Osteocyte (in vitro differentiated cells): ENCODE data around the gene SYT7. TPM values are rescaled to one million over a fixed set of nuclear protein-coding genes. Genes with fewer than 3 reads are reported as not detected.
A peak's percentile ranks its signal among the peaks of the same experiment; 100 is the strongest.

ENCODE experiments used
- DNase-seq: peaks from one replicate; pipeline ENCODE4 v3.0.0; 2021; ENCODE audit warnings: mixed read lengths; ENCODE audit not compliant: unreplicated experiment; ENCODE audit errors: extremely low spot score
- H3K27ac Mint-ChIP-seq: one replicate; pipeline ENCODE4 v1.8.0; 2021; ENCODE audit warnings: mild to moderate bottlenecking, mixed read lengths; ENCODE audit not compliant: unreplicated experiment
- H3K27me3 Mint-ChIP-seq: one replicate; pipeline ENCODE4 v1.8.0; 2021; ENCODE audit warnings: mixed read lengths; ENCODE audit not compliant: unreplicated experiment
- H3K36me3 Mint-ChIP-seq: one replicate; pipeline ENCODE4 v1.8.0; 2021; ENCODE audit warnings: mixed read lengths; ENCODE audit not compliant: unreplicated experiment
- H3K4me1 Mint-ChIP-seq: one replicate; pipeline ENCODE4 v1.8.0; 2021; ENCODE audit warnings: mixed read lengths; ENCODE audit not compliant: unreplicated experiment
- H3K4me3 Mint-ChIP-seq: one replicate; pipeline ENCODE4 v1.8.0; 2021; ENCODE audit warnings: mild to moderate bottlenecking, moderate library complexity, mixed read lengths; ENCODE audit not compliant: unreplicated experiment
- H3K9me3 Mint-ChIP-seq: one replicate; pipeline ENCODE4 v1.8.0; 2021; ENCODE audit warnings: mixed read lengths; ENCODE audit not compliant: unreplicated experiment
- total RNA-seq: library from RNA; stranded (reverse); gene quantifications from 2 replicates; pipeline ENCODE4 v1.2.1, GENCODE V29; 2021
- TF ChIP-seq, protein P1 (sequence below): fragments of 200-600 bp; sonication (generic); IDR thresholded peaks from 2 replicates; pipeline ENCODE4 v1.5.0; 2021; ENCODE audit warnings: antibody characterized with exemption, mild to moderate bottlenecking, moderate library complexity

SYT7 gene
- total RNA-seq, 1 donor from 2014 or later = 0.11 TPM

GRCh38 chr11:61555051-61555969 is 25.6 kb downstream of the SYT7 start:
- H3K27me3 Mint-ChIP-seq = peaks cover 59% of the 10 kb centered on the region
- H3K27ac Mint-ChIP-seq = no peak overlapping the region
- no peak overlapping the region for H3K4me3 Mint-ChIP-seq

DNA sequence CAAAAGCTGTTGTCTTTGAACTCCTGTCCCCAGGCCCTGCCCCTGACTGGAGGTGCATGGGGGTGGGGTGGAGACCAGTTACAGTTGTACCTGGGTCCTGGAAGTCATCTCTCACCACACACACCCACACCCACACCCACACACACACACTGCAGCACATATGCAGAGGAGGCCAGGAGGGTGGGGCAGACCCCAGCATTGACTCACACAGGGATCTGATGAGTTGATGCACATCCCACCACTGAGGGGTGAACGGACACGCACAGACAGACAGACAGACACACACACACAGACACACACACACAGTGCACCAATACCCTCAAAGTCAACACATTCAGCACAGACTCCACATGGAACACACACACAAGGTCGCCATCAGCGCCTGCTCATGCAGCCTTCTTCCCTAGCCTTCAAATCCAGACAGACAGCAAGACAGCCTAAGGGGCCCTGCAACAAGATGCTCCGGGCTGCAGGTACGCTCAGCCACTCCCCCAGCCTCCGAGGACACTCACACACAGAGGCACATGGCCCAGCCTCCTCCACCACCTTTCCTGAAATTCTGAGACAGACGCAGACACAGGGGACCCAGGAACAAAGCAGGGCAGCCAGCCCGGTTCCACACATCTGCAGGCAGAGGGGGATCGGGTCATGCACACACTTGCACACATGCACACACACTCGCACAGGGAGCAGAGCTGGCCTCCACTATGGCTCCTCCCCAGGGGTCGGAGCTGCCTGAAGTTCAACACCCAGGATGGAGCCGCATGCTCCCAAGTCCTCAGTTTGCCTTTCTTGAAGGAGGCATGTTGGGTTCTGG is 26.5 kb downstream of the SYT7 start:
- no peaks in the 10 kb centered on the region for H3K36me3 Mint-ChIP-seq

More at GRCh38 chr11:61555051-61555969, 25.6 kb downstream of the SYT7 start:
- Mint-ChIP-seq H3K4me1 (no peaks in the 10 kb centered on the region), H3K36me3 (no peaks in the 10 kb centered on the region), H3K9me3 (no peaks in the 10 kb centered on the region)
- DNase-seq = no peak
- TF ChIP-seq, protein P1, sequence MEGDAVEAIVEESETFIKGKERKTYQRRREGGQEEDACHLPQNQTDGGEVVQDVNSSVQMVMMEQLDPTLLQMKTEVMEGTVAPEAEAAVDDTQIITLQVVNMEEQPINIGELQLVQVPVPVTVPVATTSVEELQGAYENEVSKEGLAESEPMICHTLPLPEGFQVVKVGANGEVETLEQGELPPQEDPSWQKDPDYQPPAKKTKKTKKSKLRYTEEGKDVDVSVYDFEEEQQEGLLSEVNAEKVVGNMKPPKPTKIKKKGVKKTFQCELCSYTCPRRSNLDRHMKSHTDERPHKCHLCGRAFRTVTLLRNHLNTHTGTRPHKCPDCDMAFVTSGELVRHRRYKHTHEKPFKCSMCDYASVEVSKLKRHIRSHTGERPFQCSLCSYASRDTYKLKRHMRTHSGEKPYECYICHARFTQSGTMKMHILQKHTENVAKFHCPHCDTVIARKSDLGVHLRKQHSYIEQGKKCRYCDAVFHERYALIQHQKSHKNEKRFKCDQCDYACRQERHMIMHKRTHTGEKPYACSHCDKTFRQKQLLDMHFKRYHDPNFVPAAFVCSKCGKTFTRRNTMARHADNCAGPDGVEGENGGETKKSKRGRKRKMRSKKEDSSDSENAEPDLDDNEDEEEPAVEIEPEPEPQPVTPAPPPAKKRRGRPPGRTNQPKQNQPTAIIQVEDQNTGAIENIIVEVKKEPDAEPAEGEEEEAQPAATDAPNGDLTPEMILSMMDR = peak; percentile 19

DNA sequence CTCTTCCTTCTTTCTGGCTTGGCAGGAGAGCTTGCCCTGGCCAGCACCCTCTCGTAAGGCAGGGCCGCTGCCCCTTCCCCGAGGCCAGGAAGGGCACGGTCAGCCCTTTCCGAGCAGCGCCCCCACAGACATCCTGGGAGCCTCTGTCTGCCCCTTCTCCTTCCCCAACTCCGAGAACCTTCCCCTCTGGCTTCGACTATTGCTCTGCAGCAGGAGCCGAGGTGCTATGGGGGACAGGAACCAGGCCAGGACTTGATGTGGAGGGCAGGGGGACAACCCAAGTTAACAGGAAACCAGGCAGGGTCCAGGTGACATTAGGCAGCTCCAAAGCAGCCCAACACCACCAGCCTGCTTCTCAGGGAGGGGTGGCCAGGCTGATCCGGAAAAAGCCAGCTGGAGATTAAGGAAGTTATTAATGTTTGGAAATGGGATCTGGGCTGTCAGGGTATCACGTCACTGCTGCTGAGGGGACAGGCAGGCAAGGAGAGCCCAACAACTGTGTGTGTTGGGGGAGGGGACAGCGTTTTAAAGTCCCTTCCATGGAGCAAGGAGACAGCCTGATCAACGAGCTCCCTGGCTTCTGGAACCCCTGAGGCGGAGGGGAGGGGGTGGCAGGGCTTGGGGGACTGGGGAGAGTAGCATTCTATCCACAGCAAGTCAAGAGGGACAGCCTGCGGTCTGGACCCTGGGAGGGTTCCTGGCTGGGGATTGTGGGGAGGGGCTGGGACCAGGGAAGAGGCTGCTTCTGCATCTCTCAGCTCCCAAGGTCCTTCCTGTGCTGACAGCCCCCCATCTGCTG is 27.3 kb downstream of the SYT7 start:
- Mint-ChIP-seq H3K4me1 (no peaks in the 10 kb centered on the region), H3K4me3 (no peak overlapping the region), H3K36me3 (no peaks in the 10 kb centered on the region), H3K9me3 (no peaks in the 10 kb centered on the region), H3K27ac (no peak overlapping the region), H3K27me3 (peaks cover 52% of the 10 kb centered on the region)
- TF ChIP-seq, protein P1 = no peak
- DNase-seq = no peak

More for the DNA sequence above, 26.5 kb downstream of the SYT7 start:
- H3K9me3 Mint-ChIP-seq = no peaks in the 10 kb centered on the region
- peaks cover 53% of the 10 kb centered on the region for H3K27me3 Mint-ChIP-seq
- no peak for DNase-seq
- no peak overlapping the region for H3K4me3 Mint-ChIP-seq
- TF ChIP-seq, protein P1 = no peak
- no peak overlapping the region for H3K27ac Mint-ChIP-seq
- H3K4me1 Mint-ChIP-seq = no peaks in the 10 kb centered on the region

- peaks cover 47% of the 10 kb centered on the region for H3K27me3 Mint-ChIP-seq
These were observed 28.7 kb downstream of the SYT7 start for GRCh38 chr11:61552108-61552635.

More at GRCh38 chr11:61552108-61552635, 28.7 kb downstream of the SYT7 start:
- DNase-seq = no peak
- Mint-ChIP-seq H3K4me1 (no peaks in the 10 kb centered on the region), H3K9me3 (no peaks in the 10 kb centered on the region), H3K36me3 (no peaks in the 10 kb centered on the region), H3K4me3 (no peak overlapping the region), H3K27ac (no peak overlapping the region)
- TF ChIP-seq, protein P1 = no peak
